ENCODE results near the gene GRIFIN. TPM values are rescaled to one million over a fixed set of nuclear protein-coding genes. Genes with fewer than 3 reads are reported as not detected.

Gene GRIFIN
- total RNA-seq, 1 donor from 2014 or later, result not detected

DNA sequence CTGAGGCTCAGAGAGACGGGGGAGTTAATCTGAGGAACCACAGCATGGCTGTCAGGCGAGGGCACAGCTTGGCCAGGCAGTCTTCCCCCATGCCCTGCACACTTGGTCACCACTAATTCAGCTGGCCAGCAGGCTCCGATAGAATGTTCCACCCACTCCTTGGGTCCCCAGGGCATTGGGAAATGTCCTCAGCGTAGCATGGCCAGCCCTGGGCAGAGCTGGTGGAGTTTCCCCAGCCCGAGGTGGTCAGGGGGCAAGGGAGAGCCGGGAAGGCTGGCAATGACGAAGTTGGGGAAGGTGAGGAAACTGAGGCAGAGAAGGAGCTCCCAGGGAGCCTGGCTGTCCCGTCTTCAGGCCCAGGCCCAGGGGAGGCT lies 12.1 kb upstream of the GRIFIN start:
- Histone ChIP-seq H3K27me3 (ENCODE audit: control insufficient read depth, insufficient read depth, low read length) (peaks cover 7% of the 10 kb centered on the region), H3K4me3 (ENCODE audit: low read depth, low read length) (no peak overlapping the region), H3K36me3 (ENCODE audit: control insufficient read depth, insufficient read depth, low read length) (no peaks in the 10 kb centered on the region)
- no peak for DNase-seq (ENCODE audit: low read depth)
- TF ChIP-seq, protein P1, sequence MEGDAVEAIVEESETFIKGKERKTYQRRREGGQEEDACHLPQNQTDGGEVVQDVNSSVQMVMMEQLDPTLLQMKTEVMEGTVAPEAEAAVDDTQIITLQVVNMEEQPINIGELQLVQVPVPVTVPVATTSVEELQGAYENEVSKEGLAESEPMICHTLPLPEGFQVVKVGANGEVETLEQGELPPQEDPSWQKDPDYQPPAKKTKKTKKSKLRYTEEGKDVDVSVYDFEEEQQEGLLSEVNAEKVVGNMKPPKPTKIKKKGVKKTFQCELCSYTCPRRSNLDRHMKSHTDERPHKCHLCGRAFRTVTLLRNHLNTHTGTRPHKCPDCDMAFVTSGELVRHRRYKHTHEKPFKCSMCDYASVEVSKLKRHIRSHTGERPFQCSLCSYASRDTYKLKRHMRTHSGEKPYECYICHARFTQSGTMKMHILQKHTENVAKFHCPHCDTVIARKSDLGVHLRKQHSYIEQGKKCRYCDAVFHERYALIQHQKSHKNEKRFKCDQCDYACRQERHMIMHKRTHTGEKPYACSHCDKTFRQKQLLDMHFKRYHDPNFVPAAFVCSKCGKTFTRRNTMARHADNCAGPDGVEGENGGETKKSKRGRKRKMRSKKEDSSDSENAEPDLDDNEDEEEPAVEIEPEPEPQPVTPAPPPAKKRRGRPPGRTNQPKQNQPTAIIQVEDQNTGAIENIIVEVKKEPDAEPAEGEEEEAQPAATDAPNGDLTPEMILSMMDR (IDR thresholded peaks at IDR 0.05; ENCODE audit: insufficient read depth, low read length, poor library complexity, severe bottlenecking), result no peak

DNA sequence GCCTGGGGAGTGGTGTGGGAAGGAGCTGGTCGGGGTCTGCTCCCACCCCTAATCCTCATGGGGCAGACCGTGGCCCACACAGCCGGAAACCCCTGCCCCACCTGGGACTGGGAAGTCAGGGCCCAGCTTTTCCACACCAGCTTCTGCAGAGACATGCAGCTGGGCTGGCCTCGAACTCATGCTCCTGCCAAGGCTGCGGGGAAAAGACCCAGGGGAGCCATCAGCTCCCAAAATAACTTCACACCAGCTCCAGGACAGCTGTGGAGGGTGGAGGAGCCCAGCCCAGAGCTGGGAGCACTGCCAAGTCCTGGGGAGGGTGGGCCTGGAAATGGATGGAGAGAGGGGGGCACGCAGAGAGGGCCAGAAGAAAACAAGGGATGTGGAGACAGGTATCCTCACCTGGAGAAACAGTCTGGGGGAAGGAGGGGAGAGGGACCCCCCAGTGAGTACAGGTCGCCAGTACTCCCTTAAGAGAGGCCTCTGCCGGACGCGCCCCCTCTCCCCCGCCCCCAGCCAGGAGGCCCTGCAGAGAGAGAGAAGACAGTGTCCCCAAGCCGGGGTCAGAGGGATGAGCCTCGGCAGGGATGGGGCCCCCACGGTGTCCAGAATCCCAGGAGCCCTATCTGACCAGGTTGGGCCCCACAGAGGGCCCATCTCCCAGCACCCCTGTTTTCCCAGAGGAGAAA lies 11.5 kb upstream of the GRIFIN start:
- no peak for DNase-seq (ENCODE audit: low read depth)

DNA sequence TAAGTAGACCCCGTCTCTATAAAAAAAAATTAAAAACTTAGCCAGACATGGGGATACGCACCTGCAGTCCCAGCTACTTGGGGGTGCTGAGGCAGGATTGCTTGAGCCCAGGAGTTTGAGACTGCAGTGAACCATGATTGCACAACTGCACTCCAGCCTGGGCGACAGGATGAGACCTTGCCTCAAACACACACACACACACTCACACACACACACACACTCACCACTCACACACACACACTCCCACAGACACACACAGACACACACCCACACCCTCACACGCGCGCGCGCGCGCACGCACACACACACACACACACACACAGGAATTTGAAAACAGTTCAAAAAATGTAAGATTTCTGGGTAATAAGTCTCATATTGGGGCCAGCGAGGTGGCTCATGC lies 8.7 kb upstream of the GRIFIN start:
- H3K27me3 ChIP-seq (ENCODE audit: control insufficient read depth, insufficient read depth, low read length), result peaks cover 10% of the 10 kb centered on the region
- TF ChIP-seq, protein P1 (IDR thresholded peaks at IDR 0.05; ENCODE audit: insufficient read depth, low read length, poor library complexity, severe bottlenecking), result no peak
- no peak for DNase-seq (ENCODE audit: low read depth)

More for the DNA sequence above, 11.5 kb upstream of the GRIFIN start:
- Histone ChIP-seq H3K4me3 (ENCODE audit: low read depth, low read length) (no peak overlapping the region), H3K27me3 (ENCODE audit: control insufficient read depth, insufficient read depth, low read length) (peaks cover 5% of the 10 kb centered on the region), H3K36me3 (ENCODE audit: control insufficient read depth, insufficient read depth, low read length) (no peaks in the 10 kb centered on the region)
- TF ChIP-seq, protein P1 (IDR thresholded peaks at IDR 0.05; ENCODE audit: insufficient read depth, low read length, poor library complexity, severe bottlenecking), result no peak

DNA sequence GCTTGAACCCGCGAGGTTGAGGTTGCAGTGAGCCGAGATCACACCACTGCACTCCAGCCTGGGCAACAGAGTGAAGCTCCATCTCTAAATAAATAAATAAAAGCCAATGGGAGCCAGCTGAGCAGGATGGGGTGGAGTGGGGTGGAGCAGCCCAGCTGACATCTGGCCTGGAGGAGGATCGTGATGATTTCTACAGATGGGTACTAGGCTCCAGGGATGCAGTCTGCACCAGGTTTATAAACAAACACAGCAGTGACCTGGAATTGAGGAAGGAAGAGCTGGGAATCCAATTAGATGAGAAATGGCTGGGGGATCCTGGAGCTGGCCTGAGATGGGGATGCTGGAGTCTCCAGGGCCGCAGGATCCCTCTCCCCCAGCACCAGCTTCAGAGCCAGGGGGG lies 7.3 kb upstream of the GRIFIN start:
- TF ChIP-seq, protein P1 (IDR thresholded peaks at IDR 0.05; ENCODE audit: insufficient read depth, low read length, poor library complexity, severe bottlenecking), result no peak
- Histone ChIP-seq H3K27me3 (ENCODE audit: control insufficient read depth, insufficient read depth, low read length) (peaks cover 18% of the 10 kb centered on the region), H3K4me3 (ENCODE audit: low read depth, low read length) (no peak overlapping the region), H3K36me3 (ENCODE audit: control insufficient read depth, insufficient read depth, low read length) (no peaks in the 10 kb centered on the region)
- no peak for DNase-seq (ENCODE audit: low read depth)

More for the DNA sequence above, 8.7 kb upstream of the GRIFIN start:
- H3K4me3 ChIP-seq (ENCODE audit: low read depth, low read length), result no peak overlapping the region
- H3K36me3 ChIP-seq (ENCODE audit: control insufficient read depth, insufficient read depth, low read length), result no peaks in the 10 kb centered on the region

DNA sequence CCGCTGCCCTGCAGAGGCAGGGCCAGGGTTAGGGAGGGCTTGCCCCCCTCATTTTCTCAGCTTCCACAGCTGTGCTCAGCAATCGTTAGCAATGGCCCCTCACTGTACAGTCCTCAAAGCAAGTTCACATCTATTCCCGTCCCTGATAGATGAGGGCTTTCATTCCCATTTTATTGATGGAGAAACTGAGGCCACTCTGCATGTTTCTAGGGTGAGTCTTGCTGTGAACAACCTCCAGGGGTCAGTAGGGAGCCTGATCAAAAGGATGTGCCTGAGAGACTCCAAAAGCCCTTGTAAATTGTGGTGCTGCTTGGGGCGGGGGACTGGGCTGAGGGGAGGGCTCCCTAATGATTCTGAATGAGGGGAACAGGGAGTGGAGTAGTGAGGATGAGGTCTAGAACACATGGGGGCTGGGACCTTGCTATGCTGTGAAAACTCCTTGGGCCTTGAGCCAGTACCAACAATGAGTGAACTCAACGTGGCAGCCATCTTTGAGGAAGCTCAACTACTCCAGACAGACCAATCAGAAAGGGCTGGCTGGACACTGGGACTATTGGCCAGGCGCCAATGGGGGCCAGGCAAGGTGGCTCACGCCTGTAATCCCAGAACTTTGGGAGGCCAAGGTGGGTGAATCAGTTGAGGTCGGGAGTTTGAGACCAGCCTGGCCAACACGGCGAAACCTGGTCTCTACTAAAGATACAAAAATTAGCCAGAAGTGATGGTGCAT lies 6.7 kb upstream of the GRIFIN start:
- DNase-seq (ENCODE audit: low read depth), result no peak
- TF ChIP-seq, protein P1 (IDR thresholded peaks at IDR 0.05; ENCODE audit: insufficient read depth, low read length, poor library complexity, severe bottlenecking), result no peak
- no peaks in the 10 kb centered on the region for H3K36me3 ChIP-seq (ENCODE audit: control insufficient read depth, insufficient read depth, low read length)
- H3K4me3 ChIP-seq (ENCODE audit: low read depth, low read length), result no peak overlapping the region
- peaks cover 20% of the 10 kb centered on the region for H3K27me3 ChIP-seq (ENCODE audit: control insufficient read depth, insufficient read depth, low read length)
